ENCODE measurements around the gene DNAJB2.

DNA sequence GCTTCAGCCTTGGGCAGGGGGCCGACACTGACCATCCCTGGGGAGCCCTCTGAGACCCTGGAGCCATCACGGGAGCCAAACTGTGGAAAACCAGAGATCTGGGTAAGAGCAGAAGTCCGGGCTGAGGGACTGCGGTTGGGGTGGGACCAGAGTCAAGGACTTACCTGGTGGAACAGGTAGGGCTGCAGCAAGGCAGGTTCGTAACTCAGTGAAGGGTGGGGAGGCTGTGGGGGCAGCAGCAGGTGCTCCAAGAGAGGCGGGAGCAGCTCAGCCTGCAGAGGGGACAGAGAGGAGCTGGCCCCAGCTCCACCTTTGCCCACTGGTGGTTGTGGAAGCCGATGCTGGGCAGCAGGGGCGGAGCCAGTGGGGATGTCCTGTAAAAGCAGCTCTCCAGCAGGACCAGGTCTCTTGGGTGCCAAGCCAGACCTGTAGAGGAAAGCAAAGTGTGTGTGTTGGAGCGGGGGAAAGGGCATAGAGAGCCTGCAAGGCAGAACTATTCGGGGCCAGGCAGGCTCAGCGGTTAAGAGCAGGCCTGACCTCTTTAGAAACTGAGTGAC, 23.3 kb downstream of the DNAJB2 start:
- TF ChIP-seq ZNF274 (IDR thresholded peaks at IDR 0.05; ENCODE audit: low read depth, low read length) = no peak
- no peak for TF ChIP-seq YY1 (IDR thresholded peaks at IDR 0.05; ENCODE audit: insufficient read depth, insufficient read length)
- TF ChIP-seq SUZ12 (IDR thresholded peaks at IDR 0.05; ENCODE audit: extremely low read depth, insufficient read depth, insufficient read length) = no peak
